NCI-H2196 (cell line): ENCODE results near the gene KIAA0825.

Source experiments
- DNase-seq: peaks from one replicate; lab custom pipeline; 2025; ENCODE audit not compliant: unreplicated experiment; lab: John Stamatoyannopoulos, UW

Gene KIAA0825

GRCh38 chr5:94254214-94254613, 364.2 kb downstream of the KIAA0825 start:
- DNase-seq = no peak

GRCh38 chr5:94250985-94251384, 367.4 kb downstream of the KIAA0825 start:
- no peak for DNase-seq

GRCh38 chr5:94249430-94249829, 369.0 kb downstream of the KIAA0825 start:
- no peak for DNase-seq

GRCh38 chr5:94248175-94248875, 370.1 kb downstream of the KIAA0825 start:
- no peak for DNase-seq

DNA sequence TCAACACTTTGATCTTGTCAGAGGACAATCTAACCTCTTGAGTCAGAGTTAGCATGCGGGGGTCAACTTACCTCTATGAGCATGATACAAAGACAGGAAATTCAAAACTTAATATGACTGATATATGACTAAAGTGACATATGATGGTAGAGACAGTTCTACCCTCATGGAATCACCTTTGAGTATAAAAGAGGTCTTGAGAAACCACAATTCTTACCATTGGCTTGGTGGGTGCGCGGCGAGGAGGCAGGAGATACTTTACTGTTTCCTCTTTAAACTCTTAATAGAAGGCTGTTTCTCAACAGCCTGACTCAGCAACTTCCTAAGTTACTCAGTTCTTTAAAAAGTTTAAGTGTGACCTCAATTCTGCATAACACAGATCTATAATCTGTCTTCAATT, 372.8 kb downstream of the KIAA0825 start:
- DNase-seq = no peak

DNA sequence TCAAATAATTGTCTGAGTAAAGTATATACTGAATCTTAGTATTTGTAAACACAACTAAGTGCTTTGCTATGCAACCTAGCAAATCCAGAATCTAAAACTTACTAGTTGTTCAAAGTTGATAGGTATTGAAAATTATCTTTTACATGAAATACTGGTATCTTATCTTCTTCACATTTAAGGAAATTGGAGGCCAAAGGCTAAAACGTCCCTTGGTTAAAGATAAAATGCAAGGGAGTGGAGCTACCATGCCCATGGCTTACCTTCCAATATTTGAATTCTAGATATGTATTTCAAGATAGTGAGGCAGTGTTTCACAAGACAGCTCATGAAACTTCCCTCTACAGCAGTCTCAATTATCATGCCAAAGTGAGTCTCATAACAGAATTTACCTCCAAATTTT, 373.5 kb downstream of the KIAA0825 start:
- no peak for DNase-seq

DNA sequence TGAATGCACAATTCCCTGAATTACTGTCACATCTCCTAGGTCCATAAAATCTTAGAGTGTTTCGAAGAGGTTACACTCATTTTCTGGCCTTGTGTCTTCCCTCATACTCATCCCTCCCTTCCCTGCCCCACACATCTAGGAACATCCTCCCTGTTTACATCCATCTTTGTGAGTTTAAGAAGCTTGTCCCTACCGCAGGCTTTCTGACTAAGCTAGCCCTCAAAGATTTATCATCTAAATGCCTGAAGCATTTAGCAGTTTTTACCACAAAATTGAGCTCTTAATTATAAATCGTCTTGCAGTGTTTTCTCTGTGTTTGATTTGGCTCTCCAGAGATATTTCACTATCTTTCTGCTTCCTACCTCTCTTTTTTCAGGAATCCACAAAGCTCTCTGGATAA, 374.8 kb downstream of the KIAA0825 start:
- DNase-seq = no peak

DNA sequence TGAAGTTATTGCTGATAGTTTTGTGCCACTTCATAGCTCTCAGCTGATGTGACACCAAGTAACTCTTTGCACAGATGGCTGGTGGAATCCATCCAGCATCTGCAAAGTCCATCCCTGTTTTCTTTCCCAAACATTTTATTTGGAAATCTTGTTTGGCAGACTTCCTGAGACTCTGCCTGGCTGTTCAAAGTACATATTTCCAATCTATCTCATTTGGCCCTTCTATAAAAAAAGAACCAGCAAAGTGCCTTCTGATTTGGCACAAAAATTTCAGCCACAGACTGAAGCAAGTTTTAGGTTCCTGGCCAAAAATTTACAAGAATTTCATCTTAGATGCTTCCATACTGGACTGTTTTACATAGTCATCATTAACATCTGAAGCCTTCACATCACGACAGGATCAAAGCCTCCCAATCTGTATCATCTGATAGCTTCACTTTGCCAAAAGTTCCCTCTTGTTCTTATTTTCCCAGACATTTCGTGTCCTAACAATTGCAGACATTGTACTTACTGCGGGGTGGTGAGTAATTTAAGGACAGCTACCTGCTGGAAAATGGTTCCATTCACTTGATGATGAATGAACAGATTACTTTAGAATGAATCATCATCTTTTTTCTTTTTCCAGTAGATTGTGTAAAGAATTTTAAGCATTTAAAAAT, 377.3 kb downstream of the KIAA0825 start:
- no peak for DNase-seq

DNA sequence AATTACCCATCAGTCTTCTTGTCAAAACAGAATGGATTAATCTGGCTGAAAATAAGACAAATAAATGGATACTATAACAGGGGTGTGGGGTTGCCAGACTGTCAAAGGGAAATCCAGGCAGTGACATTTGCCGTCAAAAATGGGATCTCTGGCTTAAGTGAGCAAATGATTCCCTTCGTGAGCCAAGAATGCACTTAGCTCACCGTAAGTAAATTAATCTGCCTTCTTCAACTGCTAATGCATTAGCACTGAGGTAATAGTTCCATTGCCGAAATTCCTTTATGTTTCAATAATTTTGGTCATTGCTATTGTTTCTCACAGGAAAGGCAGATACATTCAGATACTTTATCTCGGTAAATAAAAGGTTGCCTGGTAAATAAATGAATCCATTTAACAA, 377.8 kb downstream of the KIAA0825 start:
- no peak for DNase-seq

DNA sequence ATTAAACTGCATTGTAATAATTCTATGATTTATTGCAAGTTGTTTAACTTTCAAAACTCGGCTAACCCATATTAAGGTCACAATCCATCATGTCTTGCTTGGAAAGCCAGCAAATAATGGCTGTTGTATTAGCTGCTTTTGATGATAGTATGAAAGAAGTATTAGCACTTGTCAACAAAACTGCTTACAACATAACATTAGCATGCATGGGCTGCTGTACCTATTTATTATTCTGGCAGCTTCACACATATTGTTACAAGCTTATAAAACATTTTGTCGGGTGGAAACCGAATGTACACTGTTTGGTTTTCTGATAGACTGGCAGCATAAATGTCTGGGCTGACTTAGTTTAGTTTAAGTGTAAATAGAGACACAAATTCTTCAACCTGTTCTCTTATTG, 378.3 kb downstream of the KIAA0825 start:
- DNase-seq = no peak

DNA sequence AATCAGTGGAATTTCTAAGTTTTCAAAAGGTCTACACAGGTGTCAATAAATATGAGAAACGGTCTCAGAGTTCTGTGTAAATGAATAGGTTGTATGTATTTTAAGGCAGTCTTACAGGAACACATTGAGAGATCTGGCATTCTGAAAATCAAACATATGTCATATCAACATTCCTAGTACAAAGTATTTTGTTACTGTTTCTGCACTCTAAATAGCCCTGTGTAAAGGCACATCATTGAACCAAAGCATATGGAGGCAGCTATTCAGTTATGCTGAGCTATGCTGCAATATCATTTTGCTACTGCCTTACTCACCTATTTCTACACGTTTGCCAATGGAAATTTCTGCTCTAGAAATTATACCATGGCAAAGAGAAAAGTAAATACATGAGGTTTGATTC, 379.1 kb downstream of the KIAA0825 start:
- DNase-seq = no peak

- DNase-seq = no peak
Measured at GRCh38 chr5:94234987-94235386, 383.4 kb downstream of the KIAA0825 start.

- DNase-seq = no peak
Measured at GRCh38 chr5:94228791-94229190, 389.6 kb downstream of the KIAA0825 start.

DNA sequence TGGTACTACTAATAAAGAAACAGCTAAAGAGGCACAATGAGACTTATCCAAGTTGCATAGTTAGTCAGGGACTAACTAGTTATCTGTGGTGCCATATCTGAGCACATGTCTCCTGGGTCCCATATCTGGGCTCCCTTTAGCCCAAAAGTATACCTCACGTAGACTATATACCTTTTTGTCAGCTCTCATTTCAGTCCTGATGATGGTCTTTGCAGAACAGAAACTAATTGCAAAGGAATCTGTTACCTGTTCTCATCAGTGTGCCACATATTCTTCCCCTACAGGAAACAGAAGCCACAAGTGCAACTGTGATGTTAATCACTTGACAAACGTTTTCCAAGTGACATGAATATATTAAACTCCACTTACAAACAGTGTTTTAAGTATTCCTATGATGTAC, 395.2 kb downstream of the KIAA0825 start:
- no peak for DNase-seq

GRCh38 chr5:94218374-94218773, 400.0 kb downstream of the KIAA0825 start:
- no peak for DNase-seq

GRCh38 chr5:94217745-94218144, 400.7 kb downstream of the KIAA0825 start:
- no peak for DNase-seq

DNA sequence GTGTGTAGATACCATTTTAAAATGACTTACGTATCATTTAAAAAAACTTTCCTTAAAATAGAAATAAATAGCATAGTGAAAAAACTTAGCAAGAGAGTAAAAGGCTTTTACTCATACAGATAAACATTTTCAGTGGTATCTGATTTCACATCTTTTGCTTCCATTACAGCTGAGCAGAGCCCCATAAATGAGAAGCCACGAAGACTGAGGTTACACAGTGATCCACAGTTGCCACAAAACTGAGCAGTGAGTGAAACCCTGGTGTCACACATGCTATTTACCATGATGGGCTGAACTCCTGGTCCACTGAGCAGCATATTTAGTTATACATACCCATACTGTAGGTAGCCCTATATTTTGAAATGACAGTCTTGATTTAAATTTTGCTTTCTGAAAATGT, 401.2 kb downstream of the KIAA0825 start:
- DNase-seq = no peak

- no peak for DNase-seq
Measured at GRCh38 chr5:94212476-94212875, 405.9 kb downstream of the KIAA0825 start.

DNA sequence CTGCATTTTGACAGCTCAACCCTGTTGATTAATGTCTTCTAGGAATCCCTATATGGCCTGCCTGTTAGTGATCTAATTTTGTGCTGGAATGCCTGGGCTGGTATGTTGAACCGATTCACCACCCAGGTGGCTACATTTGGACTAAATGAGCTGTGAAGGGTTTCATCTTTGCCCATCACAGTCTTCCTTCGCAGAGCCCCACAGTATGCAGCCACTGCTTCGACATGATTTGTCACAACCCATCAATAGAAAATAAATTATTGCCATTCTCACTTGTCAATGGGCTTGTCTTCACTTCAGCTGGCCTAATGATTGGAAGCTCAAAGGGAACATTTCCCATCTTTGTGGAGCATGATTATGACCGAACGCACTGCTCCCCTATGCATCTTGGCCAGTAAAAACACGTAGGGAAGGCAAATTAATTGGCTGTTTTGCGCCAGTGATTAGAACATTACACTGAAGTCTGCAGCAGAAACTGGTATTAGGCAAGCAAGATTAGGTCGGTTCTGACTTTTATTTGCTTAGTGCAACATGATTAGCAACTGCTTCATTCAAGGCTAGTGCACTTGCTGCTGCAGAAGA, 408.5 kb downstream of the KIAA0825 start:
- no peak for DNase-seq

- no peak for DNase-seq
Measured at GRCh38 chr5:94209272-94209671, 409.1 kb downstream of the KIAA0825 start.

DNA sequence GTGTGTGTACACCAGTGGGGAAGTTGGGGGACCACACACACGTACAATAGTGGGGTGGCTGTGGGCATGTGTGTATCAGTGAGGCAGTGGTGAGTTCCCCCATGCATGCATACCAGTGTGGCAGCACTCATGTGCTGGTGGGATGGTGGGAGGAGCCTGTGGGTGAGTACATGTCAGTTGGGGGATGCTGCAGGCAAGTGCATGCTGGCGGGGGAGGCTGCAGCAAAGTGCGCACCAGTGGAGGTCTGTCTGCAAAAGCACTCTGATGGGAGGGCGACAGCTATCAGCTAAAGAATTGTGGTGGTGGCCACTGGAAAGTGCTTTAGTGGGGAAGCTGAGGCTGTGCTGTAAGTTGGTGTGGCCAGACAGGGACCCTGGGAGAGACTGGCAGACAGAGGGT, 418.8 kb downstream of the KIAA0825 start:
- no peak for DNase-seq

DNA sequence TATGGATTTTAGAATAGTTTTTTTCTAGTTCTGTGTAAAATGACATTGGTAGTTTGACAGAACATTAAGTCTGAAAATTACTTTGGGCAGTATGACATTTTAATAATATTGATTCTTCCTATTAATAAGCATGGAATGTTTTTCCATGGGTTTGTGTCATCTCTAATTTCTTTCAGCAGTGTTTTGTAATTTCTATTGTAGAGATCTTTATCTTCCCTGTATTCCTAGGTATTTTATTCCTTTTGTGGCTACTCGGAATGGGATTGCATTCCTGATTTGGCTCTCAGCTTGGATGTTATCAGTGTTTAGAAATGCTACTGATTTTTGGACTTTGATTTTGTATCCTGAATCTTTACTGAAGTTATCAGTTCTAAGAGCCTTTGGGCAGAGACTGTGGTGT, 420.4 kb downstream of the KIAA0825 start:
- DNase-seq = no peak

- no peak for DNase-seq
Measured at GRCh38 chr5:94196953-94197352, 421.5 kb downstream of the KIAA0825 start.
